Liver (tissue), 3 donors: Measurements from ENCODE around the gene DAD1.

ENCODE experiments used
- CTCF ChIP-seq: fragments of 150-350 bp; IDR thresholded peaks from 2 replicates; pipeline ENCODE4 v1.5.1; 2017; ENCODE audit warnings: improper control_type of control experiment, low read depth, low read length; ENCODE audit not compliant: missing input control
- EGR1 ChIP-seq, 2 donors: IDR thresholded peaks; 2 replicates each; pipeline ENCODE4 v1.6.1; 2016 to 2018; ENCODE audit warnings: antibody characterized with exemption in 2 of 2, low read depth in 2 of 2
- RAD21 ChIP-seq, 2 donors: IDR thresholded peaks; 2 replicates each; pipeline ENCODE4 v1.6.1; 2016; ENCODE audit warnings: antibody characterized with exemption in 2 of 2, mild to moderate bottlenecking in 2 of 2
- REST ChIP-seq: IDR thresholded peaks from 2 replicates; pipeline ENCODE4 v1.6.1; 2016; ENCODE audit warnings: antibody characterized with exemption, mild to moderate bottlenecking
- SP1 ChIP-seq: IDR thresholded peaks from 2 replicates; pipeline ENCODE4 v1.6.1; 2018; ENCODE audit warnings: antibody characterized with exemption, mild to moderate bottlenecking
- YY1 ChIP-seq: IDR thresholded peaks from 2 replicates; pipeline ENCODE4 v1.6.1; 2016; ENCODE audit warnings: antibody characterized with exemption, mild to moderate bottlenecking
- TF ChIP-seq, protein P1 (sequence below): IDR thresholded peaks from 2 replicates; pipeline ENCODE4 v1.6.1; 2016; ENCODE audit warnings: antibody characterized with exemption
- TF ChIP-seq, protein P2 (sequence below): IDR thresholded peaks from 2 replicates; pipeline ENCODE4 v1.6.1; 2016; ENCODE audit warnings: antibody characterized with exemption
- TF ChIP-seq, protein P3 (sequence below): IDR thresholded peaks from 2 replicates; pipeline ENCODE4 v1.6.1; 2016; ENCODE audit warnings: antibody characterized with exemption
- donor health status: healthy.
- donor health status: healthy.

DNA sequence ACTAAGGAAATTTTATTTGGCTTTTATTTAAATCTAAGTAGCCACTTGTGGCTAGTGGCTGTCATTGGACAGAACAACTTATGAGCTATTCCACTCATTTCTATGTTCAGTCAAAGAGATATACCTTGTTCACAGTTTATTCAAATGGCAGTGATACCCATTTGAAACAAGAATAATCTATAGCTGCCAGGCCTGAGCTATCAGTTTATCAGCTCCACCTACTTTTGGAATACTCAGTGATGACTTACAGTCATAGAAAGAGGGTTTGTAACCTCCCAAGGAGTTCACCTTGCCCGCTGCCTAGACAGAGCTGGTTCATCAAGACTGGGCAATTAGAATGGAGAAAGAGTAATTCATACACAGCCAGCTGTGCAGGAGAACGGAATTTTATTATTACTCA is 4.6 kb upstream of the DAD1 start:
- TF ChIP-seq, protein P1, sequence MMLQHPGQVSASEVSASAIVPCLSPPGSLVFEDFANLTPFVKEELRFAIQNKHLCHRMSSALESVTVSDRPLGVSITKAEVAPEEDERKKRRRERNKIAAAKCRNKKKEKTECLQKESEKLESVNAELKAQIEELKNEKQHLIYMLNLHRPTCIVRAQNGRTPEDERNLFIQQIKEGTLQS = no peak
- TF ChIP-seq CTCF (no peak), REST (no peak), EGR1 (IDR thresholded peaks at IDR 0.05; ENCODE audit: low read depth in 2 of 2) (no peak), RAD21 (IDR thresholded peaks at IDR 0.05) (no peak), YY1 (no peak), SP1 (no peak)
- TF ChIP-seq, protein P2, sequence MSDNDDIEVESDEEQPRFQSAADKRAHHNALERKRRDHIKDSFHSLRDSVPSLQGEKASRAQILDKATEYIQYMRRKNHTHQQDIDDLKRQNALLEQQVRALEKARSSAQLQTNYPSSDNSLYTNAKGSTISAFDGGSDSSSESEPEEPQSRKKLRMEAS = no peak
- TF ChIP-seq, protein P3, sequence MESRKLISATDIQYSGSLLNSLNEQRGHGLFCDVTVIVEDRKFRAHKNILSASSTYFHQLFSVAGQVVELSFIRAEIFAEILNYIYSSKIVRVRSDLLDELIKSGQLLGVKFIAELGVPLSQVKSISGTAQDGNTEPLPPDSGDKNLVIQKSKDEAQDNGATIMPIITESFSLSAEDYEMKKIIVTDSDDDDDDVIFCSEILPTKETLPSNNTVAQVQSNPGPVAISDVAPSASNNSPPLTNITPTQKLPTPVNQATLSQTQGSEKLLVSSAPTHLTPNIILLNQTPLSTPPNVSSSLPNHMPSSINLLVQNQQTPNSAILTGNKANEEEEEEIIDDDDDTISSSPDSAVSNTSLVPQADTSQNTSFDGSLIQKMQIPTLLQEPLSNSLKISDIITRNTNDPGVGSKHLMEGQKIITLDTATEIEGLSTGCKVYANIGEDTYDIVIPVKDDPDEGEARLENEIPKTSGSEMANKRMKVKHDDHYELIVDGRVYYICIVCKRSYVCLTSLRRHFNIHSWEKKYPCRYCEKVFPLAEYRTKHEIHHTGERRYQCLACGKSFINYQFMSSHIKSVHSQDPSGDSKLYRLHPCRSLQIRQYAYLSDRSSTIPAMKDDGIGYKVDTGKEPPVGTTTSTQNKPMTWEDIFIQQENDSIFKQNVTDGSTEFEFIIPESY = no peak
